ENCODE measurements around the gene PSMC3. TPM values are rescaled to one million over a fixed set of nuclear protein-coding genes. Genes with fewer than 3 reads are reported as not detected.

Gene PSMC3
- total RNA-seq, 1 donor: 150 TPM

- TF ChIP-seq CTCF (IDR thresholded peaks at IDR 0.05; ENCODE audit: insufficient read depth, low read depth, low read length): no peak
- no peak overlapping the region for H3K4me3 ChIP-seq (ENCODE audit: low read depth, low read length)
- DNase-seq (ENCODE audit: low read depth): no peak
Observed at GRCh38 chr11:47395223-47396048, 30.8 kb downstream of the PSMC3 start.

- TF ChIP-seq CTCF (IDR thresholded peaks at IDR 0.05; ENCODE audit: insufficient read depth, low read depth, low read length): no peak
- DNase-seq (ENCODE audit: low read depth): peak; percentile 57
- H3K4me3 ChIP-seq (ENCODE audit: low read depth, low read length): no peak overlapping the region
Observed at GRCh38 chr11:47394322-47395222, 31.7 kb downstream of the PSMC3 start.

DNA sequence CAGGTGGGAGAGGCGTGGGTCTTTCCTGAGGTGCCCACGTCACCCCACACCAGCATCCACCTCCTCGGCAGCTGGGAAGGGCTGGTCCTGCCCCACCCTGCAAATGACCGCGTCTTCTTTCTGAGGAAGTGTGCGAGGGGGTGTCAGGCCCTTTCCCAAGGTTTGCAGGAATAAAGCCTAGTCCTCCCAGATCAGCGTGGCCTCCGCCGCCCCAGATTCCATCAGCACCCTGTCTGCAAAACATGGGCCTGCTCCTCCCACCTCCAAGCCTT lies 32.3 kb downstream of the PSMC3 start:
- no peak overlapping the region for H3K4me3 ChIP-seq (ENCODE audit: low read depth, low read length)
- DNase-seq (ENCODE audit: low read depth): no peak
- no peak for TF ChIP-seq CTCF (IDR thresholded peaks at IDR 0.05; ENCODE audit: insufficient read depth, low read depth, low read length)

- no peak overlapping the region for H3K4me3 ChIP-seq (ENCODE audit: low read depth, low read length)
- DNase-seq (ENCODE audit: low read depth): peak; percentile 67
- TF ChIP-seq CTCF (IDR thresholded peaks at IDR 0.05; ENCODE audit: insufficient read depth, low read depth, low read length): no peak
Observed at GRCh38 chr11:47393163-47394049, 32.8 kb downstream of the PSMC3 start.

DNA sequence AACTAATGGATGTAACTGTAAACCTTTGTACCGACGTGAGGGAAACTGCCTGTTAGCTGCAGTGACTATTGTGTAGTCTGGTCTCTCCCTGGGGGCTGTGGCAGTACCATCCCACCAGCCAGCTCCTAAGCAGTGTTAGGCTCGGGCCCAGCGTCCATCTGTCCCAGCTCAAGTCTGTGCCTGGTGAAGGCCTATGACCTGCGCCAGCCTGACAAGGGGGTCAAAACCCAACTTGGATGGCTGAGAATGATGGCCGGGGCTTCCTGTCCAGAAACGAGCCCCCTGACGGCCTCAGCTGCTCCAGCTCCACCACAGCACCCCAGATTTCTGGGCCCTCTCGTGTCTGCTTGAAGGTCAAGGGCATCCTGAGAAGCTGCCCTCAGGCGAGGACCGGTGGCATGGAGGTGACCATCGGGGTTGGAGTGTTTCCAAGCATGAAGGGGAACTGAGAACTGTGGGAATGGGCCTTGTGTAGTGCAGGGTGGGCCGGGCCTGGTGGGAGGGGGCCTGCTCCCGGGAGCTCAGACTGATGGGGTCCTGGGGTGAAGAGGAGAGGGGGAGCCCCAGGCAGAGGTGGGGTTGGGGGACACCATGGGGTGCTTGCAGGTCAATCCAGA lies 33.6 kb downstream of the PSMC3 start:
- TF ChIP-seq CTCF (IDR thresholded peaks at IDR 0.05; ENCODE audit: insufficient read depth, low read depth, low read length): no peak
- no peak overlapping the region for H3K4me3 ChIP-seq (ENCODE audit: low read depth, low read length)
- no peak for DNase-seq (ENCODE audit: low read depth)

Data from fibroblast of villous mesenchyme (primary cell).